Suprapubic skin (tissue), 4 donors: Measurements from ENCODE around the gene CEP78.

Experiments
- CTCF ChIP-seq, 2 donors: fragments of 200-600 bp in 1 of 2; fragments of 450-650 bp in 1 of 2; sonication (generic) in 1 of 2; IDR thresholded peaks; one replicate each; pipeline ENCODE4 v1.5.1; 2016 to 2019; ENCODE audit warnings: antibody characterized with exemption in 2 of 2, mild to moderate bottlenecking in 1 of 2, moderate library complexity in 1 of 2
- EP300 ChIP-seq: sonication (generic); formaldehyde crosslinking; IDR thresholded peaks from one replicate; pipeline ENCODE4 v1.6.1; 2017; ENCODE audit warnings: antibody characterized with exemption
- POLR2A ChIP-seq, 2 donors: fragments of 450-650 bp; IDR thresholded peaks; one replicate each; pipeline ENCODE4 v1.6.1; 2017; ENCODE audit warnings: antibody characterized with exemption in 2 of 2, mild to moderate bottlenecking in 2 of 2, moderate library complexity in 2 of 2
- POLR2AphosphoS5 ChIP-seq, 3 donors: sonication (generic); formaldehyde crosslinking; IDR thresholded peaks; one replicate each; pipeline ENCODE4 v1.6.1; 2017; ENCODE audit warnings: antibody characterized with exemption in 3 of 3

- TF ChIP-seq POLR2AphosphoS5 (IDR thresholded peaks at IDR 0.05) (no peak), CTCF (IDR thresholded peaks at IDR 0.05) (no peak), POLR2A (IDR thresholded peaks at IDR 0.05) (no peak), EP300 (no peak)
Observed at GRCh38 chr9:78215706-78216105, 20.2 kb upstream of the CEP78 start.
